ENCODE measurements around the gene UBTD1.

GRCh38 chr10:97505152-97505551, 6.4 kb downstream of the UBTD1 start:
- TF ChIP-seq CEBPB (IDR thresholded peaks at IDR 0.05) (no peak), RAD21 (IDR thresholded peaks at IDR 0.05; ENCODE audit: low read depth) (no peak), CREB1 (IDR thresholded peaks at IDR 0.05; ENCODE audit: low read depth) (no peak), REST (IDR thresholded peaks at IDR 0.05; ENCODE audit: low read depth) (no peak), MAX (IDR thresholded peaks at IDR 0.05) (no peak), NFIC (IDR thresholded peaks at IDR 0.05) (no peak), TAF1 (IDR thresholded peaks at IDR 0.05; ENCODE audit: low read depth) (no peak), EP300 (IDR thresholded peaks at IDR 0.05; ENCODE audit: borderline replicate concordance) (no peak), TCF12 (IDR thresholded peaks at IDR 0.05; ENCODE audit: low read depth) (no peak), TEAD4 (IDR thresholded peaks at IDR 0.05) (no peak), EGR1 (IDR thresholded peaks at IDR 0.05) (no peak), YY1 (IDR thresholded peaks at IDR 0.05; ENCODE audit: low read depth) (no peak), FOXM1 (IDR thresholded peaks at IDR 0.05; ENCODE audit: borderline replicate concordance, low read depth) (no peak), USF1 (IDR thresholded peaks at IDR 0.05) (no peak)
